Measurements from ENCODE around the gene LRCOL1. TPM values are rescaled to one million over a fixed set of nuclear protein-coding genes. Genes with fewer than 3 reads are reported as not detected.

Gene LRCOL1
- total RNA-seq, 1 donor from 2014 or later, result not detected

GRCh38 chr12:132571051-132571450, 39.3 kb downstream of the LRCOL1 start:
- DNase-seq (ENCODE audit: low spot score in 2 of 2) (no peak), FAIRE-seq (no peak)

GRCh38 chr12:132570635-132571034, 39.7 kb downstream of the LRCOL1 start:
- DNase-seq (ENCODE audit: low spot score in 2 of 2) (no peak), FAIRE-seq (no peak)

- DNase-seq (ENCODE audit: low spot score in 2 of 2), result no peak
- FAIRE-seq, result no peak
These were observed 40.4 kb downstream of the LRCOL1 start for GRCh38 chr12:132569856-132570480.

GRCh38 chr12:132568826-132569480, 41.4 kb downstream of the LRCOL1 start:
- no peak for DNase-seq (ENCODE audit: low spot score in 2 of 2)
- no peak for FAIRE-seq

- DNase-seq (ENCODE audit: low spot score in 2 of 2) (no peak), FAIRE-seq (no peak)
These were observed 42.1 kb downstream of the LRCOL1 start for GRCh38 chr12:132568301-132568700.

- FAIRE-seq, result no peak
- DNase-seq (ENCODE audit: low spot score in 2 of 2), result peak; percentile 69 to 80
These were observed 43.8 kb downstream of the LRCOL1 start for GRCh38 chr12:132566516-132567131.

GRCh38 chr12:132565365-132565764, 45.0 kb downstream of the LRCOL1 start:
- FAIRE-seq (no peak), DNase-seq (ENCODE audit: low spot score in 2 of 2) (no peak)

GRCh38 chr12:132563911-132564310, 46.5 kb downstream of the LRCOL1 start:
- DNase-seq (ENCODE audit: low spot score in 2 of 2) (no peak), FAIRE-seq (no peak)

- DNase-seq (ENCODE audit: low spot score in 2 of 2) (no peak), FAIRE-seq (no peak)
These were observed 47.8 kb downstream of the LRCOL1 start for GRCh38 chr12:132562489-132563021.

- DNase-seq (ENCODE audit: low spot score in 2 of 2), result peak in 1 of 2 donors; percentile 70
These were observed 48.8 kb downstream of the LRCOL1 start for GRCh38 chr12:132561427-132562156.

GRCh38 chr12:132560614-132561426, 49.6 kb downstream of the LRCOL1 start:
- DNase-seq (ENCODE audit: low spot score in 2 of 2) (peak; percentile 69 to 73), FAIRE-seq (no peak)

More at GRCh38 chr12:132561427-132562156, 48.8 kb downstream of the LRCOL1 start:
- FAIRE-seq, result no peak

- DNase-seq (ENCODE audit: low spot score in 2 of 2) (no peak), FAIRE-seq (no peak)
These were observed 50.1 kb downstream of the LRCOL1 start for GRCh38 chr12:132560364-132560613.

- no peak for FAIRE-seq
These were observed 50.6 kb downstream of the LRCOL1 start for GRCh38 chr12:132559652-132560363.

GRCh38 chr12:132558861-132559623, 51.3 kb downstream of the LRCOL1 start:
- DNase-seq (ENCODE audit: low spot score in 2 of 2), result no peak
- no peak for FAIRE-seq

More at GRCh38 chr12:132559652-132560363, 50.6 kb downstream of the LRCOL1 start:
- DNase-seq (ENCODE audit: low spot score in 2 of 2), result peak; percentile 96

GRCh38 chr12:132558042-132558856, 52.1 kb downstream of the LRCOL1 start:
- no peak for FAIRE-seq
- DNase-seq (ENCODE audit: low spot score in 2 of 2), result no peak

- DNase-seq (ENCODE audit: low spot score in 2 of 2) (no peak), FAIRE-seq (no peak)
These were observed 52.9 kb downstream of the LRCOL1 start for GRCh38 chr12:132557291-132558015.

- DNase-seq (ENCODE audit: low spot score in 2 of 2) (no peak), FAIRE-seq (no peak)
These were observed 53.6 kb downstream of the LRCOL1 start for GRCh38 chr12:132556801-132557200.
